PC-9 (cell line): ENCODE data around the gene ATP11A. TPM values are rescaled to one million over a fixed set of nuclear protein-coding genes. Genes with fewer than 3 reads are reported as not detected.

Experiments
- BruUV-seq: library from RNA; stranded (reverse); fragments of 400-500 nt; replicated peaks from 2 replicates; lab custom pipeline; 2021; lab: Mats Ljungman, UMichigan
- CTCF ChIA-PET: fragments of 300-600 bp; sonication (Branson Sonifier 250); formaldehyde crosslinking; loops from one replicate; lab custom pipeline; 2022; ENCODE audit warnings: antibody characterized with exemption; lab: Charles Lee
- POLR2A ChIA-PET: fragments of 300-600 bp; sonication (Branson Sonifier 250); formaldehyde crosslinking; loops from one replicate; lab custom pipeline; 2022; ENCODE audit warnings: antibody characterized with exemption; ENCODE audit not compliant: unreplicated experiment; lab: Charles Lee
- DNase-seq, 2 experiments: peaks; one replicate each; pipeline versions ENCODE4 v3.0.0 to v3.0.0-alpha.2; 2015 to 2022; ENCODE audit warnings: mixed read lengths in 1 of 2
- H2AFZ ChIP-seq: fragments of 200-600 bp; sonication (generic); 2 replicates; pipeline ENCODE4 v1.8.1; 2017; ENCODE audit warnings: antibody characterized with exemption
- H3F3A ChIP-seq: fragments of 200-600 bp; sonication (generic); 2 replicates; pipeline ENCODE4 v1.8.1; 2017; ENCODE audit warnings: antibody characterized with exemption, mild to moderate bottlenecking, low read depth; ENCODE audit not compliant: insufficient read depth
- H3K27ac ChIP-seq: fragments of 200-600 bp; sonication (generic); 2 replicates; pipeline ENCODE4 v1.6.1; 2016; ENCODE audit warnings: mixed run types
- H3K27me3 ChIP-seq: fragments of 200-600 bp; sonication (generic); 2 replicates; pipeline ENCODE4 v1.6.1; 2016; ENCODE audit warnings: low read depth, mixed run types; ENCODE audit not compliant: insufficient read depth
- H3K36me3 ChIP-seq: fragments of 200-600 bp; sonication (generic); 2 replicates; pipeline ENCODE4 v1.6.1; 2016; ENCODE audit warnings: low read depth, mixed run types
- H3K4me1 ChIP-seq: fragments of 200-600 bp; sonication (generic); replicated peaks from 2 replicates; pipeline ENCODE4 v1.6.1; 2016; ENCODE audit warnings: mixed run types; ENCODE audit not compliant: insufficient read depth
- H3K4me2 ChIP-seq: fragments of 200-600 bp; sonication (generic); 2 replicates; pipeline ENCODE4 v1.6.1; 2017; ENCODE audit warnings: mixed run types
- H3K4me3 ChIP-seq: fragments of 200-600 bp; sonication (generic); 2 replicates; pipeline ENCODE4 v1.6.1; 2016; ENCODE audit warnings: mixed run types
- H3K79me2 ChIP-seq: fragments of 200-600 bp; sonication (generic); 2 replicates; pipeline ENCODE4 v1.6.1; 2017; ENCODE audit warnings: low read depth, mixed run types
- H3K9me2 ChIP-seq: fragments of 200-600 bp; sonication (generic); 2 replicates; pipeline ENCODE4 v1.8.1; 2017; ENCODE audit warnings: mild to moderate bottlenecking; ENCODE audit not compliant: insufficient read depth
- H3K9me3 ChIP-seq: fragments of 200-600 bp; sonication (generic); 2 replicates; pipeline ENCODE4 v1.8.1; 2016; ENCODE audit warnings: low read depth; ENCODE audit not compliant: insufficient read depth
- H4K20me1 ChIP-seq: fragments of 200-600 bp; sonication (generic); 2 replicates; pipeline ENCODE4 v1.8.1; 2017; ENCODE audit not compliant: insufficient read depth
- CTCF ChIP-seq: fragments of 200-600 bp; sonication (generic); conservative IDR thresholded peaks from 2 replicates; pipeline ENCODE4 v1.6.1; 2017; ENCODE audit warnings: mixed run types, antibody characterized with exemption, mild to moderate bottlenecking, moderate library complexity
- EZH2 ChIP-seq: fragments of 200-600 bp; sonication (generic); IDR thresholded peaks from 2 replicates; pipeline ENCODE4 v1.8.0; 2017; ENCODE audit warnings: antibody characterized with exemption, low read depth
- intact Hi-C: fragments of 100-400 bp; cut with micrococcal nuclease; formaldehyde crosslinking; loops from one replicate; pipeline ENCODE4 v1.10.0; 2022; ENCODE audit not compliant: unreplicated experiment
- total RNA-seq: library from RNA; stranded (reverse); gene quantifications from 2 replicates; pipeline ENCODE4 v1.2.3, GENCODE V29; 2021

Gene ATP11A
- total RNA-seq, 1 experiment from 2014 or later, result 92.2 TPM

GRCh38 chr13:112898621-112899280 is 208.9 kb downstream of the ATP11A start:
- ChIA-PET POLR2A (no interaction called here), CTCF (no interaction called here)
- Histone ChIP-seq H3K27me3 (peaks cover 93% of the 10 kb centered on the region), H3K4me1 (no peaks in the 10 kb centered on the region; the same call in 1 of the 2 replicates), H3K4me3 (no peak overlapping the region), H3K79me2 (no peaks in the 10 kb centered on the region), H4K20me1 (no peaks in the 10 kb centered on the region), H3K36me3 (no peaks in the 10 kb centered on the region), H3K9me3 (no peaks in the 10 kb centered on the region), H3K27ac (no peak overlapping the region), H3K4me2 (no peak overlapping the region), H3F3A (no peaks in the 10 kb centered on the region), H3K9me2 (no peaks in the 10 kb centered on the region), H2AFZ (no peak overlapping the region)
- intact Hi-C loops, result no loop called here
- DNase-seq, result no peak
- TF ChIP-seq EZH2 (no peak), CTCF (no peak)
- BruUV-seq, result no TSS peak

GRCh38 chr13:112899281-112900225 is 209.7 kb downstream of the ATP11A start:
- H3K9me2 ChIP-seq, result no peaks in the 10 kb centered on the region
- H3K27me3 ChIP-seq, result peaks cover 99% of the 10 kb centered on the region
- TF ChIP-seq EZH2 (no peak), CTCF (no peak)
- H3K9me3 ChIP-seq, result peaks cover 3% of the 10 kb centered on the region
- ChIA-PET CTCF (no interaction called here), POLR2A (no interaction called here)
- H3F3A ChIP-seq, result no peaks in the 10 kb centered on the region
- H3K4me2 ChIP-seq, result no peak overlapping the region
- intact Hi-C loops, result no loop called here
- H3K27ac ChIP-seq, result no peak overlapping the region
- H4K20me1 ChIP-seq, result no peaks in the 10 kb centered on the region
- H2AFZ ChIP-seq, result no peak overlapping the region
- H3K36me3 ChIP-seq, result no peaks in the 10 kb centered on the region
- H3K4me1 ChIP-seq, result no peaks in the 10 kb centered on the region
- H3K79me2 ChIP-seq, result no peaks in the 10 kb centered on the region
- H3K4me3 ChIP-seq, result no peak overlapping the region
- no TSS peak for BruUV-seq
- DNase-seq, result no peak

GRCh38 chr13:112900226-112900600 is 210.4 kb downstream of the ATP11A start:
- TF ChIP-seq CTCF (no peak), EZH2 (no peak)
- Histone ChIP-seq H3F3A (no peaks in the 10 kb centered on the region), H3K9me3 (peaks cover 9% of the 10 kb centered on the region), H4K20me1 (no peaks in the 10 kb centered on the region), H3K4me2 (no peak overlapping the region), H3K4me1 (no peaks in the 10 kb centered on the region), H3K27me3 (peaks cover 99% of the 10 kb centered on the region), H2AFZ (no peak overlapping the region), H3K4me3 (no peak overlapping the region), H3K36me3 (no peaks in the 10 kb centered on the region), H3K79me2 (no peaks in the 10 kb centered on the region), H3K27ac (no peak overlapping the region), H3K9me2 (no peaks in the 10 kb centered on the region)
- no peak for DNase-seq
- ChIA-PET CTCF (no interaction called here), POLR2A (no interaction called here)
- BruUV-seq, result no TSS peak
- intact Hi-C loops, result no loop called here
